CD4-positive, alpha-beta T cell (primary cell): ENCODE data around the gene APOA4. TPM values are rescaled to one million over a fixed set of nuclear protein-coding genes. Genes with fewer than 3 reads are reported as not detected.
"Not testable (repeated sequence)": the region's sequence is repeated elsewhere in the genome, so short reads cannot be mapped to it uniquely, and the experiment has no call there.

Experiments used
- ATAC-seq: fragments of 200-7000 bp; cut with Tn5 transposase; one replicate; pipeline ENCODE4 v1.10.0; 2022; ENCODE audit warnings: mild to moderate bottlenecking; ENCODE audit not compliant: poor library complexity
- CTCF ChIA-PET: fragments of 350-600 bp; sonication (Branson Sonifier 250); formaldehyde crosslinking; loops from one replicate; lab custom pipeline; 2021; ENCODE audit warnings: antibody characterized with exemption, inconsistent platforms; lab: Charles Lee
- POLR2A ChIA-PET: fragments of 350-600 bp; sonication (Branson Sonifier 250); formaldehyde crosslinking; loops from one replicate; lab custom pipeline; 2021; ENCODE audit warnings: antibody characterized with exemption, inconsistent platforms; lab: Charles Lee
- DNase-seq, 14 experiments: peaks; one replicate each; pipeline ENCODE4 v3.0.0-alpha.2; 2013 to 2020; ENCODE audit warnings: mixed read lengths in 2 of 14
- H3K27ac ChIP-seq, 2 donors: one replicate each; pipeline versions ENCODE4 v1.5.1 to v1.7.0; 2013; ENCODE audit warnings: low read length in 2 of 2, low read depth in 1 of 2, mild to moderate bottlenecking in 1 of 2
- H3K27me3 ChIP-seq, 2 experiments: 1 replicate in 1 of 2; 2 replicates in 1 of 2; pipeline versions ENCODE4 v1.6.1 to v1.7.0; 2013; ENCODE audit warnings: low read length in 2 of 2, control low read depth in 1 of 2, mild to moderate bottlenecking in 1 of 2, moderate library complexity in 1 of 2; ENCODE audit not compliant: insufficient read depth in 2 of 2, control insufficient read depth in 1 of 2
- H3K36me3 ChIP-seq: one replicate; pipeline ENCODE4 v1.6.1; 2013; ENCODE audit warnings: low read length, control low read depth; ENCODE audit not compliant: insufficient read depth
- H3K4me1 ChIP-seq: one replicate; pipeline ENCODE4 v1.6.1; 2013; ENCODE audit warnings: low read length, control low read depth; ENCODE audit not compliant: insufficient read depth
- H3K4me3 ChIP-seq: one replicate; pipeline ENCODE4 v1.5.1; 2013; ENCODE audit warnings: mild to moderate bottlenecking, low read length, moderate library complexity
- H3K9me3 ChIP-seq, 2 experiments: 1 replicate in 1 of 2; 2 replicates in 1 of 2; pipeline versions ENCODE4 v1.6.1 to v1.7.0; 2013; ENCODE audit warnings: low read length in 2 of 2, mild to moderate bottlenecking in 2 of 2, control low read depth in 1 of 2, moderate library complexity in 1 of 2; ENCODE audit not compliant: control insufficient read depth in 1 of 2, insufficient read depth in 1 of 2
- H3K27ac Mint-ChIP-seq: one replicate; pipeline ENCODE4 v1.8.0; 2020; ENCODE audit warnings: mixed read lengths
- H3K27me3 Mint-ChIP-seq: one replicate; pipeline ENCODE4 v1.8.0; 2021; ENCODE audit warnings: mixed read lengths
- H3K36me3 Mint-ChIP-seq: one replicate; pipeline ENCODE4 v1.8.0; 2021; ENCODE audit warnings: low read depth, mixed read lengths
- H3K4me1 Mint-ChIP-seq: one replicate; pipeline ENCODE4 v1.8.0; 2021; ENCODE audit warnings: low read depth, mixed read lengths
- H3K4me3 Mint-ChIP-seq: one replicate; pipeline ENCODE4 v1.8.0; 2020; ENCODE audit warnings: mild to moderate bottlenecking, mixed read lengths
- H3K9me3 Mint-ChIP-seq: one replicate; pipeline ENCODE4 v1.8.0; 2020; ENCODE audit warnings: mixed read lengths
- intact Hi-C, 2 experiments: fragments of 100-400 bp; cut with DNase I in 1 of 2; cut with micrococcal nuclease in 1 of 2; formaldehyde crosslinking; loops; one replicate each; pipeline versions ENCODE4 v1.15.1 to v1.9.0; 2023 to 2025; cut with DNase I, micrococcal nuclease
- total RNA-seq, 174 experiments: library from RNA in 2 of 174; stranded (reverse) in 2 of 174; gene quantifications; one replicate each; pipeline ENCODE4 v1.2.3 and lab custom pipeline; 2021 to 2026
- TF ChIP-seq, protein P1 (sequence below): fragments of 200-600 bp; IDR thresholded peaks from one replicate; pipeline ENCODE4 v1.8.0; 2022; ENCODE audit warnings: antibody characterized with exemption, mild to moderate bottlenecking

Gene APOA4
- total RNA-seq, 2 experiments from 2014 or later, result not detected

DNA sequence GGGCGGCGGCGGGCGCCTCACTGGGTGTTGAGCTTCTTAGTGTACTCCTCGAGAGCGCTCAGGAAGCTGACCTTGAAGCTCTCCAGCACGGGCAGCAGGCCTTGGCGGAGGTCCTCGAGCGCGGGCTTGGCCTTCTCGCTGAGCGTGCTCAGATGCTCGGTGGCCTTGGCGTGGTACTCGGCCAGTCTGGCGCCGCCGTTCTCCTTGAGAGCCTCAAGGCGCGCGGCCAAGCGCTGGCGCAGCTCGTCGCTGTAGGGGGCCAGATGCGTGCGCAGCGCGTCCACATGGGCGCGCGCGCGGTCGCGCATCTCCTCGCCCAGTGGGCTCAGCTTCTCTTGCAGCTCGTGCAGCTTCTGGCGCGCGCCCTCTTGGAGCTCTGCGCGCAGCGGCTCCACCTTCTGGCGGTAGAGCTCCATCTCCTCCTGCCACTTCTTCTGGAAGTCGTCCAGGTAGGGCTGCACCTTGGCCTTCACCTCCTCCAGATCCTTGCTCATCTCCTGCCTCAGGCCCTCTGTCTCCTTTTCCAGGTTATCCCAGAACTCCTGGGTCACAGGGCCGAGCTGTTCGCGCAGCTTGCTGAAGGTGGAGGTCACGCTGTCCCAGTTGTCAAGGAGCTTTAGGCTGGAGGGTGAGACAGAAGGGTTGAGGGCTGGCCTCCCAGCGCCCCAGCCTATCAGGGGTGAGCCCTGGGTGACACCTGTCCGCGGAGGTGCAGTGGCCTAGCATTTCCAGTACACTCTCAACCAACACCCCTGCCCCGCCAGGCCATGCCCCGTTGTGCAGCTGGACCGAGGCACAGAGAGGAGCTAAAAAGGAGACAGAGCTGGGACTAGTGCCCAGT, 12.9 kb upstream of the APOA4 start:
- peaks cover 12% of the 10 kb centered on the region for H3K4me1 Mint-ChIP-seq
- CTCF ChIA-PET, result interaction anchor here (0.6 to 1.6 kb wide), 16 partner anchors 14 to 390 kb away, joined by 3 to 11 read pairs (median 4); partner anchors contain the start of genes APOA4, APOA5 and ZPR1
- no peaks in the 10 kb centered on the region for H3K36me3 Mint-ChIP-seq
- no peaks in the 10 kb centered on the region for H3K9me3 Mint-ChIP-seq
- Histone ChIP-seq H3K36me3 (no peaks in the 10 kb centered on the region), H3K27ac (no peak overlapping the region), H3K27me3 (no peaks in the 10 kb centered on the region), H3K9me3 (no peaks in the 10 kb centered on the region), H3K4me3 (peak overlapping the region; percentile 63), H3K4me1 (peaks cover 18% of the 10 kb centered on the region)
- TF ChIP-seq, protein P1, sequence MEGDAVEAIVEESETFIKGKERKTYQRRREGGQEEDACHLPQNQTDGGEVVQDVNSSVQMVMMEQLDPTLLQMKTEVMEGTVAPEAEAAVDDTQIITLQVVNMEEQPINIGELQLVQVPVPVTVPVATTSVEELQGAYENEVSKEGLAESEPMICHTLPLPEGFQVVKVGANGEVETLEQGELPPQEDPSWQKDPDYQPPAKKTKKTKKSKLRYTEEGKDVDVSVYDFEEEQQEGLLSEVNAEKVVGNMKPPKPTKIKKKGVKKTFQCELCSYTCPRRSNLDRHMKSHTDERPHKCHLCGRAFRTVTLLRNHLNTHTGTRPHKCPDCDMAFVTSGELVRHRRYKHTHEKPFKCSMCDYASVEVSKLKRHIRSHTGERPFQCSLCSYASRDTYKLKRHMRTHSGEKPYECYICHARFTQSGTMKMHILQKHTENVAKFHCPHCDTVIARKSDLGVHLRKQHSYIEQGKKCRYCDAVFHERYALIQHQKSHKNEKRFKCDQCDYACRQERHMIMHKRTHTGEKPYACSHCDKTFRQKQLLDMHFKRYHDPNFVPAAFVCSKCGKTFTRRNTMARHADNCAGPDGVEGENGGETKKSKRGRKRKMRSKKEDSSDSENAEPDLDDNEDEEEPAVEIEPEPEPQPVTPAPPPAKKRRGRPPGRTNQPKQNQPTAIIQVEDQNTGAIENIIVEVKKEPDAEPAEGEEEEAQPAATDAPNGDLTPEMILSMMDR, result peak; percentile 70
- peak overlapping the region; percentile 58 for H3K27ac Mint-ChIP-seq
- no peaks in the 10 kb centered on the region for H3K27me3 Mint-ChIP-seq
- H3K4me3 Mint-ChIP-seq, result peak overlapping the region; percentile 84
- intact Hi-C loops, result loop anchor here (1.0 to 5.0 kb wide), 3 partner anchors 15 to 104 kb away; partner anchors contain the start of gene APOA5 (in 2 of the 2)
- DNase-seq (peak; percentile 69 to 92 (median 78)), ATAC-seq (peak; percentile 97)
- POLR2A ChIA-PET, result interaction anchor here (0.6 to 2.8 kb wide), 19 partner anchors 9 to 400 kb away, joined by 3 to 76 read pairs (median 4); partner anchors contain the start of genes APOA5, BUD13, PAFAH1B2 and PCSK7

DNA sequence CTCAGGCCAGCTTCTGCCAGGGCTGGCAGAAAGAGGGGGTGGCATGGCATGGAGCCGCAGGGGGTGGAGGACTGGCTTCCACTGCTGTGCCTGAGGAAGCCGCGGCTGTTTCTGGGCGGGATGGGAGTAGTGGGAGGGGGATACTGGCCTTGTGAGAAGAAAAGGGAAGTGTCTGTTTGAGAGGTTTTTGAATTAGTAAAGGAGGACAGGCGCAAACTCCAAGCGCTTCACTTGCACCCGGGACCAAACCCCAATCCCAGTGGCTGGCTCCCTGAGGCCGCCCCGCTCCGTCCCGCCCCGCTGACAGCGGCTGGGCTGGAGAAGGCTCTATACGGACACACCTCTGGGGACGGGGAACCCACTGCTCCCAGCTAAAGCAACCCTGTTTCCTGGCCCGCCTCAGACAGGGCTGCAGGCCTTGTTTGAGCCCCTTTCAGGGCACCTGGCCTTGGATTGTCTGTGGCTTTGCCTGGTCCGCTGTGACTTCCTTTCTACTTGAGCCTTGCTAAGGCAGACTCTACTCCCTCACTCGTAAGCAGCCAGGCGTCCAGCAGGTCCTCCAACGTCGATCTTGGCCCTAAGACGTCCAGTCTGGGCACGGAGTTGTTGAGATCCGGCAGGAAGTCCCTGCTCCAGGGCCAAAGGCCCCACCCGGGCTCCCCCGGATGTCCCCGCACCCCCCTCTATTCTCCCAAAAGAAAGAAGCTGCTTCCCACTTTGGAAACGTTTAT, 12.1 kb upstream of the APOA4 start:
- Histone ChIP-seq H3K4me1 (peaks cover 18% of the 10 kb centered on the region), H3K4me3 (peak overlapping the region; percentile 63), H3K27me3 (no peaks in the 10 kb centered on the region), H3K27ac (no peak overlapping the region), H3K9me3 (no peaks in the 10 kb centered on the region), H3K36me3 (no peaks in the 10 kb centered on the region)
- intact Hi-C loops, result loop anchor here in 1 of 2 experiments (5.0 kb wide), 1 partner anchor 103 kb away; no protein-coding TSS in a partner anchor
- ATAC-seq (no peak), DNase-seq (no peak)
- H3K27ac Mint-ChIP-seq, result no peak overlapping the region
- TF ChIP-seq, protein P1, result no peak
- H3K27me3 Mint-ChIP-seq, result no peaks in the 10 kb centered on the region
- H3K9me3 Mint-ChIP-seq, result no peaks in the 10 kb centered on the region
- H3K4me1 Mint-ChIP-seq, result peaks cover 12% of the 10 kb centered on the region
- no peaks in the 10 kb centered on the region for H3K36me3 Mint-ChIP-seq
- ChIA-PET CTCF (interaction anchor here (0.6 to 1.6 kb wide), 14 partner anchors 12 to 391 kb away, joined by 3 to 11 read pairs (median 5); partner anchors contain the start of genes APOA4 and APOA5), POLR2A (interaction anchor here (0.6 to 2.8 kb wide), 18 partner anchors 8 to 396 kb away, joined by 3 to 76 read pairs (median 4); partner anchors contain the start of genes APOA5, BUD13, PAFAH1B2 and PCSK7)
- peak overlapping the region; percentile 84 for H3K4me3 Mint-ChIP-seq

DNA sequence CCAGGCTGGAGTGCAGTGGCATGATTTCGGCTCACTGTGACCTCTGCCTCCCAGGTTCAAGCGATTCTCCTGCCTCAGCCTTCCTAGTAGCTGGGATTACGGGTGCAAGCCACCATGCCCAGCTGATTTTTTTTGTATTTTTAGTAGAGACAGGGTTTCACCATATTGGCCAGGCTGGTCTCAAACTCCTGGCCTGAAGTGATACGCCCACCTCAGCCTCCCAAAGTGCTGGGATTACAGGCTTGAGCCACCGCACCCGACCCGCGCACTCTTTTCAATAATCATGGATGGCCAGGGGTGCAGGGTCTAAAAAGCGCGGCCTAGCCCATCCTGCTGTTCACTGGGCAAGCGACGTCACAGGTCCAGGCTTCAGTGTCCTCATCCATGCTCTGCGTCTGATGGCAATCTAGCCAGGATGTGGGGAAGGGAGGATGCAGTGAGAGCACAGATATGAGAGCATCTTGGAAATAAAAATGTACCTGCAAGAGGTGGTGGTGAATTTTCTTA, 11.5 kb upstream of the APOA4 start:
- H3K9me3 Mint-ChIP-seq, DNase-seq, H3K4me3 ChIP-seq, H3K36me3 Mint-ChIP-seq, H3K9me3 ChIP-seq, ATAC-seq, H3K27ac ChIP-seq, H3K36me3 ChIP-seq, H3K27me3 ChIP-seq, H3K27ac Mint-ChIP-seq, H3K27me3 Mint-ChIP-seq: not testable (repeated sequence)
- ChIA-PET POLR2A (interaction anchor here (1.8 to 2.3 kb wide), 3 partner anchors 19 to 47 kb away, joined by 8 to 20 read pairs (median 18); partner anchors contain the start of genes APOA5 and ZPR1), CTCF (interaction anchor here (0.6 to 0.7 kb wide), 2 partner anchors 12 to 342 kb away, joined by 3 read pairs; partner anchors contain the start of gene APOA4)
- peaks cover 18% of the 10 kb centered on the region for H3K4me1 ChIP-seq
- intact Hi-C loops, result loop anchor here in 1 of 2 experiments (5.0 kb wide), 1 partner anchor 102 kb away; no protein-coding TSS in a partner anchor
- Mint-ChIP-seq H3K4me3 (peak overlapping the region; percentile 68), H3K4me1 (peaks cover 12% of the 10 kb centered on the region)
